H1 (cell line): ENCODE measurements around the gene WSCD2.

ENCODE experiments used
- ASH2L ChIP-seq: fragments of 200-600, 300-600 bp; sonication (generic); IDR thresholded peaks from one replicate; pipeline ENCODE4 v1.7.1; 2017; ENCODE audit warnings: low read length
- ATF3 ChIP-seq: IDR thresholded peaks from 2 replicates; pipeline ENCODE4 v1.6.1; 2011; ENCODE audit warnings: low read depth, mild to moderate bottlenecking, low read length; ENCODE audit not compliant: insufficient read depth
- GABPA ChIP-seq: IDR thresholded peaks from 2 replicates; pipeline ENCODE4 v1.6.1; 2011; ENCODE audit warnings: mild to moderate bottlenecking, low read length, moderate library complexity, borderline replicate concordance; ENCODE audit not compliant: insufficient read depth
- POLR2AphosphoS5 ChIP-seq: IDR thresholded peaks from 2 replicates; pipeline ENCODE4 v1.6.1; 2011; ENCODE audit warnings: low read depth, low read length
- YY1 ChIP-seq: IDR thresholded peaks from 2 replicates; pipeline ENCODE4 v1.6.1; 2011; ENCODE audit warnings: low read depth, mild to moderate bottlenecking, low read length
- ZNF274 ChIP-seq: IDR thresholded peaks from 2 replicates; pipeline ENCODE4 v1.7.0; 2012; ENCODE audit warnings: low read length, borderline replicate concordance; ENCODE audit errors: extremely low read depth

- TF ChIP-seq POLR2AphosphoS5 (no peak), ASH2L (no peak), ZNF274 (no peak), GABPA (no peak), ATF3 (no peak), YY1 (no peak)
These were observed 48.0 kb downstream of the WSCD2 start for GRCh38 chr12:108177131-108177530.
